Measurements from ENCODE around the gene GLB1L3. TPM values are rescaled to one million over a fixed set of nuclear protein-coding genes. Genes with fewer than 3 reads are reported as not detected.

GLB1L3 gene
- total and polyA plus RNA-seq, 2 donors from 2014 or later, result 0.06 to 0.17 TPM

DNA sequence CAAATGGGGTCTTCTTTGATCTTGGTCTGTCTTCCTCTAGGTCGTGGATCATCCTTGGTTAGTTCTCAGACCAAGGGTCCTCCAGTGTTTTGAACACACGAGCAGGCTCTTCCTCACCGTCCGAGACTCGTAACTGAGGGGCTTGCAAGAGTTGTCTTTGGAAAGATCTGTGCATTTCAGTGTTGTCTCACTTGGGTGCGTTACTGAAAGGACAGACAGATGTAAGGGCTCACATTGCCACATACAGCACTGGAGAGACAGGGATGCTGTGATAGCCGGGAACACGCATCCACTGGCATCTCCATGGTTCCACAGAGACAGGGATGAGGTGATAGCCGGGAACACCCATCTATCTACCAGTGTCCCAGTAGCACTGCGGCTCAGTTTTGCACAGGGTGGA is 71.3 kb downstream of the GLB1L3 start:
- Histone ChIP-seq H3K4me1 (ENCODE audit: control insufficient read depth in 2 of 3, insufficient read depth in 2 of 3, low read depth in 1 of 3, low read length in 3 of 3) (no peaks in the 10 kb centered on the region), H3K9me3 (ENCODE audit: control insufficient read depth in 2 of 3, insufficient read depth in 1 of 3, low read length in 3 of 3) (no peaks in the 10 kb centered on the region), H3K4me3 (ENCODE audit: low read length in 3 of 3) (no peak overlapping the region), H3K27ac (ENCODE audit: low read depth in 2 of 2, low read length in 2 of 2) (no peak overlapping the region), H3K27me3 (ENCODE audit: control insufficient read depth, insufficient read depth, low read length) (no peaks in the 10 kb centered on the region), H3K36me3 (ENCODE audit: control insufficient read depth in 2 of 3, insufficient read depth in 3 of 3, low read length in 3 of 3) (no peaks in the 10 kb centered on the region), H3K9ac (ENCODE audit: low read length in 3 of 3) (no peak overlapping the region)
- FAIRE-seq, result no peak
- intact Hi-C loops (cut with DNase I), result no loop called here
- TF ChIP-seq, protein P1, sequence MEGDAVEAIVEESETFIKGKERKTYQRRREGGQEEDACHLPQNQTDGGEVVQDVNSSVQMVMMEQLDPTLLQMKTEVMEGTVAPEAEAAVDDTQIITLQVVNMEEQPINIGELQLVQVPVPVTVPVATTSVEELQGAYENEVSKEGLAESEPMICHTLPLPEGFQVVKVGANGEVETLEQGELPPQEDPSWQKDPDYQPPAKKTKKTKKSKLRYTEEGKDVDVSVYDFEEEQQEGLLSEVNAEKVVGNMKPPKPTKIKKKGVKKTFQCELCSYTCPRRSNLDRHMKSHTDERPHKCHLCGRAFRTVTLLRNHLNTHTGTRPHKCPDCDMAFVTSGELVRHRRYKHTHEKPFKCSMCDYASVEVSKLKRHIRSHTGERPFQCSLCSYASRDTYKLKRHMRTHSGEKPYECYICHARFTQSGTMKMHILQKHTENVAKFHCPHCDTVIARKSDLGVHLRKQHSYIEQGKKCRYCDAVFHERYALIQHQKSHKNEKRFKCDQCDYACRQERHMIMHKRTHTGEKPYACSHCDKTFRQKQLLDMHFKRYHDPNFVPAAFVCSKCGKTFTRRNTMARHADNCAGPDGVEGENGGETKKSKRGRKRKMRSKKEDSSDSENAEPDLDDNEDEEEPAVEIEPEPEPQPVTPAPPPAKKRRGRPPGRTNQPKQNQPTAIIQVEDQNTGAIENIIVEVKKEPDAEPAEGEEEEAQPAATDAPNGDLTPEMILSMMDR (IDR thresholded peaks at IDR 0.05; ENCODE audit: borderline replicate concordance, extremely low read depth, insufficient read depth), result no peak
- peak in 1 of 5 donors; percentile 7 for DNase-seq

DNA sequence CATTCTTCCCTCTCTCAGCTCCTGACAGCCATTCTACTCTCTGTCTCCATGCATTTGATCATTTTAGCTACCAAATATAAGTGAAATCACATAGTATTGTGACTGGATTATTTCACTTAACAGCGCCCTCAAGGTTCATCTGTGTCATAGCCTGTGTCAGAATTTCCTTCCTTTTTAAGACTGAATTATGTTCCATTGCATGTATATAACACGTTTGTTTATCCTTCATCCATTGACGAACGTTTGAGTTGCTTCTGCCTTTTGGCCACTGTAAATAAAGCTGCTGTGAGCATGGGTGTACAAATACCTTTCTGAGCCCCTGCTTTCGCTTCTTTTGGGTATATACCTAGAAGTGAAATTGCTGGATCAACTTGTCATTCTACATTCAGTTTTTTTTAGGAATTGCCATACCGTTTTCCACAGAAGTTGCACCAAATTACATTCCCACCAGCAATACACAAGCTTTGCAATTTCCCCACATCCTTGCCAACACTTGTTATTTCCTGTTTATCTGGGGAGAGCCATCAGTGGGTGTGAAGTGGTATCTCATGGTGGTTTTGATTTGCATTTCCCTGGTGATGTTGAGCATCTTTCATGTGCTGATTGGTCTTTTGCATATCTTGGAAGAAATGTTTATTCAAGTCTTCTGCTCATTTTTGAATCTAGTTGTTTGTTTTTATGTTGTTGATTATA is 73.1 kb downstream of the GLB1L3 start:
- Histone ChIP-seq H3K9ac (ENCODE audit: low read length in 3 of 3) (no peak overlapping the region), H3K4me1 (ENCODE audit: control insufficient read depth in 2 of 3, insufficient read depth in 2 of 3, low read depth in 1 of 3, low read length in 3 of 3) (no peaks in the 10 kb centered on the region), H3K27ac (ENCODE audit: low read depth in 2 of 2, low read length in 2 of 2) (no peak overlapping the region), H3K36me3 (ENCODE audit: control insufficient read depth in 2 of 3, insufficient read depth in 3 of 3, low read length in 3 of 3) (no peaks in the 10 kb centered on the region), H3K27me3 (ENCODE audit: control insufficient read depth, insufficient read depth, low read length) (no peaks in the 10 kb centered on the region), H3K9me3 (ENCODE audit: control insufficient read depth in 2 of 3, insufficient read depth in 1 of 3, low read length in 3 of 3) (no peaks in the 10 kb centered on the region), H3K4me3 (ENCODE audit: low read length in 3 of 3) (no peak overlapping the region)
- DNase-seq, result no peak
- TF ChIP-seq, protein P1 (IDR thresholded peaks at IDR 0.05; ENCODE audit: borderline replicate concordance, extremely low read depth, insufficient read depth), result no peak
- no peak for FAIRE-seq
- intact Hi-C loops (cut with DNase I), result no loop called here

DNA sequence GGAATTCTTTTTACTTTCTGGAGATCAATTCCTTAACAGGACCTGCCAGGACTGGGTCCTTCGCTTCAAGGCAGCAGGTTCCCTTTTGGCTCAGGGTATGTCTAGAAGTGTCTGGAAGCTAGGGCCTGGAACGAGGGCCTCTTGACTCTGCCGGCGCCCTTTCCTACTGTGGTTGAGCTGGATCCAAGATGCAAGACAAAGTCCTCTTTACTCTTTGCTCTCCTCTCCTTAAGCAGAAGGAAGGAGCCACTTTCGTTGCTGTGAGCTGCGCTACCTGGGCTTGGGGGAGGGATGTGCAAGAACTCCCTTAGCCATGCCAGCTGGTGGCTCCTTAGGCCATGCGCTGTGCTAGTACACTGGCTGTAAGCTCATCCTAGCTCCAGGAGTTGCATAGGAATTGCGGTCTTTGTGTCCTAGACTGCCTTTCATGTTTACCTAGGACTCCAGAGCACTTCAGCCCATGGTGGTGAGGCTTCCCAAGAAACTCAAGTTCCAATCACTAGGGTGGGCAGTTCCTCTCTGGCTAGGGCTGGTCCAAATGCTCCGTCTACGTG is 73.7 kb downstream of the GLB1L3 start:
- Histone ChIP-seq H3K27me3 (ENCODE audit: control insufficient read depth, insufficient read depth, low read length) (no peaks in the 10 kb centered on the region), H3K4me1 (ENCODE audit: control insufficient read depth in 2 of 3, insufficient read depth in 2 of 3, low read depth in 1 of 3, low read length in 3 of 3) (no peaks in the 10 kb centered on the region), H3K36me3 (ENCODE audit: control insufficient read depth in 2 of 3, insufficient read depth in 3 of 3, low read length in 3 of 3) (no peaks in the 10 kb centered on the region), H3K4me3 (ENCODE audit: low read length in 3 of 3) (no peak overlapping the region), H3K9me3 (ENCODE audit: control insufficient read depth in 2 of 3, insufficient read depth in 1 of 3, low read length in 3 of 3) (no peaks in the 10 kb centered on the region), H3K9ac (ENCODE audit: low read length in 3 of 3) (no peak overlapping the region), H3K27ac (ENCODE audit: low read depth in 2 of 2, low read length in 2 of 2) (no peak overlapping the region)
- TF ChIP-seq, protein P1 (IDR thresholded peaks at IDR 0.05; ENCODE audit: borderline replicate concordance, extremely low read depth, insufficient read depth), result no peak
- no peak for FAIRE-seq
- DNase-seq, result peak in 1 of 5 donors; percentile 1
- intact Hi-C loops (cut with DNase I), result no loop called here

All from kidney (tissue), 14 donors.